Measurements from ENCODE around the gene LBHD2.

- no peak for TF ChIP-seq CTCF (IDR thresholded peaks at IDR 0.05)
- TF ChIP-seq POLR2A (IDR thresholded peaks at IDR 0.05): no peak
Observed at GRCh38 chr14:103072595-103073366, 11.2 kb upstream of the LBHD2 start.

Data from vagina (tissue), 2 donors.